Transverse colon (tissue), 4 donors: ENCODE data around the gene GALNT18.

Experiments
- CTCF ChIP-seq, 5 experiments: fragments of 200-600 bp in 3 of 5; fragments of 450-650 bp in 2 of 5; sonication (generic) in 3 of 5; IDR thresholded peaks; 1 replicate in 2 of 5; 2 replicates in 3 of 5; pipeline ENCODE4 v1.5.1; 2016 to 2017; ENCODE audit warnings: antibody characterized with exemption in 5 of 5, inconsistent platforms in 3 of 5, mild to moderate bottlenecking in 2 of 5, moderate library complexity in 1 of 5
- POLR2A ChIP-seq: fragments of 450-650 bp; IDR thresholded peaks from one replicate; pipeline ENCODE4 v1.6.1; 2016; ENCODE audit warnings: antibody characterized with exemption, mild to moderate bottlenecking, moderate library complexity
- POLR2AphosphoS5 ChIP-seq, 3 donors: sonication (generic); formaldehyde crosslinking; IDR thresholded peaks; one replicate each; pipeline ENCODE4 v1.6.1; 2016; ENCODE audit warnings: antibody characterized with exemption in 3 of 3

GRCh38 chr11:11267312-11267711 is 354.5 kb downstream of the GALNT18 start:
- TF ChIP-seq CTCF (IDR thresholded peaks at IDR 0.05) (no peak), POLR2AphosphoS5 (IDR thresholded peaks at IDR 0.05) (no peak), POLR2A (no peak)
